CD4-positive, alpha-beta T cell (primary cell): Measurements from ENCODE around the gene ZNF365. TPM values are rescaled to one million over a fixed set of nuclear protein-coding genes. Genes with fewer than 3 reads are reported as not detected.

Experiments used
- ATAC-seq: fragments of 200-7000 bp; cut with Tn5 transposase; one replicate; pipeline ENCODE4 v1.10.0; 2022; ENCODE audit warnings: mild to moderate bottlenecking; ENCODE audit not compliant: poor library complexity
- CTCF ChIA-PET: fragments of 350-600 bp; sonication (Branson Sonifier 250); formaldehyde crosslinking; loops from one replicate; lab custom pipeline; 2021; ENCODE audit warnings: antibody characterized with exemption, inconsistent platforms; lab: Charles Lee
- POLR2A ChIA-PET: fragments of 350-600 bp; sonication (Branson Sonifier 250); formaldehyde crosslinking; loops from one replicate; lab custom pipeline; 2021; ENCODE audit warnings: antibody characterized with exemption, inconsistent platforms; lab: Charles Lee
- DNase-seq, 14 experiments: peaks; one replicate each; pipeline ENCODE4 v3.0.0-alpha.2; 2013 to 2020; ENCODE audit warnings: mixed read lengths in 2 of 14
- H3K27ac ChIP-seq, 2 donors: one replicate each; pipeline versions ENCODE4 v1.5.1 to v1.7.0; 2013; ENCODE audit warnings: low read length in 2 of 2, low read depth in 1 of 2, mild to moderate bottlenecking in 1 of 2
- H3K27me3 ChIP-seq, 2 experiments: 1 replicate in 1 of 2; 2 replicates in 1 of 2; pipeline versions ENCODE4 v1.6.1 to v1.7.0; 2013; ENCODE audit warnings: low read length in 2 of 2, control low read depth in 1 of 2, mild to moderate bottlenecking in 1 of 2, moderate library complexity in 1 of 2; ENCODE audit not compliant: insufficient read depth in 2 of 2, control insufficient read depth in 1 of 2
- H3K36me3 ChIP-seq: one replicate; pipeline ENCODE4 v1.6.1; 2013; ENCODE audit warnings: low read length, control low read depth; ENCODE audit not compliant: insufficient read depth
- H3K4me1 ChIP-seq: one replicate; pipeline ENCODE4 v1.6.1; 2013; ENCODE audit warnings: low read length, control low read depth; ENCODE audit not compliant: insufficient read depth
- H3K4me3 ChIP-seq: one replicate; pipeline ENCODE4 v1.5.1; 2013; ENCODE audit warnings: mild to moderate bottlenecking, low read length, moderate library complexity
- H3K9me3 ChIP-seq, 2 experiments: 1 replicate in 1 of 2; 2 replicates in 1 of 2; pipeline versions ENCODE4 v1.6.1 to v1.7.0; 2013; ENCODE audit warnings: low read length in 2 of 2, mild to moderate bottlenecking in 2 of 2, control low read depth in 1 of 2, moderate library complexity in 1 of 2; ENCODE audit not compliant: control insufficient read depth in 1 of 2, insufficient read depth in 1 of 2
- H3K27ac Mint-ChIP-seq: one replicate; pipeline ENCODE4 v1.8.0; 2020; ENCODE audit warnings: mixed read lengths
- H3K27me3 Mint-ChIP-seq: one replicate; pipeline ENCODE4 v1.8.0; 2021; ENCODE audit warnings: mixed read lengths
- H3K36me3 Mint-ChIP-seq: one replicate; pipeline ENCODE4 v1.8.0; 2021; ENCODE audit warnings: low read depth, mixed read lengths
- H3K4me1 Mint-ChIP-seq: one replicate; pipeline ENCODE4 v1.8.0; 2021; ENCODE audit warnings: low read depth, mixed read lengths
- H3K4me3 Mint-ChIP-seq: one replicate; pipeline ENCODE4 v1.8.0; 2020; ENCODE audit warnings: mild to moderate bottlenecking, mixed read lengths
- H3K9me3 Mint-ChIP-seq: one replicate; pipeline ENCODE4 v1.8.0; 2020; ENCODE audit warnings: mixed read lengths
- intact Hi-C, 2 experiments: fragments of 100-400 bp; cut with DNase I in 1 of 2; cut with micrococcal nuclease in 1 of 2; formaldehyde crosslinking; loops; one replicate each; pipeline versions ENCODE4 v1.15.1 to v1.9.0; 2023 to 2025; cut with DNase I, micrococcal nuclease
- total RNA-seq, 174 experiments: library from RNA in 2 of 174; stranded (reverse) in 2 of 174; gene quantifications; one replicate each; pipeline ENCODE4 v1.2.3 and lab custom pipeline; 2021 to 2026
- TF ChIP-seq, protein P1 (sequence below): fragments of 200-600 bp; IDR thresholded peaks from one replicate; pipeline ENCODE4 v1.8.0; 2022; ENCODE audit warnings: antibody characterized with exemption, mild to moderate bottlenecking

Gene ZNF365
- total RNA-seq, 2 experiments from 2014 or later = 1.8 to 2.0 TPM

DNA sequence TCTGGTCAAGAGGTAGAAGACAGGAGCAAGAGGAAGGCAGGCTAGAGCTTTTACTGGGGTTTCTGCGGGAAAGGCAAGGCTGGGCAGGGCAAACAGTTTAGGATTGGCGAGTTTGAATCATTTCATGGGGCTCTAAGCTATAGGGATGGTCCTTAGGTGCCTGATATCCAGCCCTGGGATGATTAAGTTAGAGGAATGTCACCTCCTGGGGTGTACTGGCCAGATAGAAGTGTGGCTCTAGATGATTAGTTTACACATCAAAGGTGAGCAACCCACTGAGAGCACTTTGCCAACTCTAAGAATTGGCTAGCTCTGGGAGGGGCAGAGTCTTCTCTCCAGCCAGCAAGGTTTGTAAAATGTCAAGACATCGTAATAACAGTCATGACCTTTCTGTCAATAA, 52.4 kb downstream of the ZNF365 start:
- ChIA-PET POLR2A (no interaction called here), CTCF (no interaction called here)
- DNase-seq (no peak), ATAC-seq (no peak)
- no peak overlapping the region for H3K27ac ChIP-seq
- H3K4me1 Mint-ChIP-seq = no peaks in the 10 kb centered on the region
- no peaks in the 10 kb centered on the region for H3K27me3 ChIP-seq
- no peak overlapping the region for H3K4me3 Mint-ChIP-seq
- H3K9me3 ChIP-seq = no peaks in the 10 kb centered on the region
- no peaks in the 10 kb centered on the region for H3K4me1 ChIP-seq
- no peaks in the 10 kb centered on the region for H3K36me3 ChIP-seq
- TF ChIP-seq, protein P1, sequence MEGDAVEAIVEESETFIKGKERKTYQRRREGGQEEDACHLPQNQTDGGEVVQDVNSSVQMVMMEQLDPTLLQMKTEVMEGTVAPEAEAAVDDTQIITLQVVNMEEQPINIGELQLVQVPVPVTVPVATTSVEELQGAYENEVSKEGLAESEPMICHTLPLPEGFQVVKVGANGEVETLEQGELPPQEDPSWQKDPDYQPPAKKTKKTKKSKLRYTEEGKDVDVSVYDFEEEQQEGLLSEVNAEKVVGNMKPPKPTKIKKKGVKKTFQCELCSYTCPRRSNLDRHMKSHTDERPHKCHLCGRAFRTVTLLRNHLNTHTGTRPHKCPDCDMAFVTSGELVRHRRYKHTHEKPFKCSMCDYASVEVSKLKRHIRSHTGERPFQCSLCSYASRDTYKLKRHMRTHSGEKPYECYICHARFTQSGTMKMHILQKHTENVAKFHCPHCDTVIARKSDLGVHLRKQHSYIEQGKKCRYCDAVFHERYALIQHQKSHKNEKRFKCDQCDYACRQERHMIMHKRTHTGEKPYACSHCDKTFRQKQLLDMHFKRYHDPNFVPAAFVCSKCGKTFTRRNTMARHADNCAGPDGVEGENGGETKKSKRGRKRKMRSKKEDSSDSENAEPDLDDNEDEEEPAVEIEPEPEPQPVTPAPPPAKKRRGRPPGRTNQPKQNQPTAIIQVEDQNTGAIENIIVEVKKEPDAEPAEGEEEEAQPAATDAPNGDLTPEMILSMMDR = no peak
- H3K4me3 ChIP-seq = no peak overlapping the region
- no peaks in the 10 kb centered on the region for H3K36me3 Mint-ChIP-seq
- H3K27ac Mint-ChIP-seq = no peak overlapping the region
- intact Hi-C loops = loop anchor here in 1 of 2 experiments (5.0 kb wide), 1 partner anchor 159 kb away; the partner anchor contains the start of gene RTKN2
- H3K27me3 Mint-ChIP-seq = no peaks in the 10 kb centered on the region
- no peaks in the 10 kb centered on the region for H3K9me3 Mint-ChIP-seq

DNA sequence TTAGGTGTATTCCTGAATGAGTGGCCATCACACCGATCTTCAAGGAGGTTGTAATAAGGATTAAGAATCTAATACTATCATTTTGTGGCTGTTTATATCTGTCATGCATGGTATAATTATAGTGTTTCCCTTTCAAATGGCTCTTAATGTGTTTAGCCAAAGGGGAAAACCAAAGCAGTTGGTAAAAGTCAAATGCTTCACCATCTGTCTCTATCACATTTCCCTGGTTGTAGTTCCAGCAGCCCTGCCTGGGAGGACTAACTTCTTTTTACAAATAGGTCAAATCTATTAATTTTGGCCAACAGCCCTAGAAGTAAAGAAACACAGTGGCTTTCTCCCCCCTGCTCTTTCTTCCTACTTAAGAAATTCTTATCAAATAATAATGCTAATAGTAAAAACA, 56.7 kb downstream of the ZNF365 start:
- no peak overlapping the region for H3K27ac ChIP-seq
- no peaks in the 10 kb centered on the region for H3K4me1 ChIP-seq
- no peaks in the 10 kb centered on the region for H3K36me3 ChIP-seq
- no peaks in the 10 kb centered on the region for H3K9me3 Mint-ChIP-seq
- H3K27me3 ChIP-seq = no peaks in the 10 kb centered on the region
- H3K36me3 Mint-ChIP-seq = no peaks in the 10 kb centered on the region
- ChIA-PET POLR2A (no interaction called here), CTCF (no interaction called here)
- intact Hi-C loops = loop anchor here (10.0 kb wide), 2 partner anchors 396 to 1294 kb away; no protein-coding TSS in a partner anchor
- H3K4me3 ChIP-seq = no peak overlapping the region
- DNase-seq (no peak), ATAC-seq (no peak)
- H3K27me3 Mint-ChIP-seq = no peaks in the 10 kb centered on the region
- H3K4me3 Mint-ChIP-seq = no peak overlapping the region
- H3K27ac Mint-ChIP-seq = no peak overlapping the region
- H3K9me3 ChIP-seq = no peaks in the 10 kb centered on the region
- no peaks in the 10 kb centered on the region for H3K4me1 Mint-ChIP-seq
- TF ChIP-seq, protein P1 = no peak

DNA sequence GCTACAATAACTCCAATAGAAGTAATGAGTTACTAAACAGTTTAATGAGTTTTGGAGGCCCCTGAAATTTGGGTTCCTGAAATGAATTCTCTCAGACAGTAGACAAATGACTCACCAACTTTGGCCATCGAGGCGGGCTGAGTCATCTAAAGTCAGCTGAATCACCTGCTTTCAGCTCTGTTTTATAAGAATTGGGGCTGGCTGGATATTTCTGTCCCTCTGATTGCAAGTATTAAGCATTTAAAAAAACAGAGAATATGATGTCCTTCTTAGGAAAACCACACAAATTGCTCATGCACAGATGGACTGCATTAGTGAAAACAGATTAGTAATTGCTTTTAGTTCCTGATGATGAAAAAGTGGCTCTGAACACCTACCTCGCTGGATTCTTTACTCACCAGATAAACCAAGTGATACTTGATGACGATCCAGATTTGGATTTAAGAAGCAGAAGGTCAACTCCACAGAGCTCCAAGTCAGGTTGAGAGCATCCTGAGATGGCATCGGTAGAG, 59.1 kb downstream of the ZNF365 start:
- no peaks in the 10 kb centered on the region for H3K9me3 Mint-ChIP-seq
- CTCF ChIA-PET = no interaction called here
- no peak overlapping the region for H3K27ac ChIP-seq
- ATAC-seq (no peak), DNase-seq (peak in 9 of 14 experiments; percentile 0 to 60 (median 6))
- TF ChIP-seq, protein P1 = no peak
- H3K4me3 ChIP-seq = no peak overlapping the region
- H3K36me3 ChIP-seq = no peaks in the 10 kb centered on the region
- H3K27me3 Mint-ChIP-seq = peaks cover 6% of the 10 kb centered on the region
- H3K27me3 ChIP-seq = no peaks in the 10 kb centered on the region
- no peak overlapping the region for H3K4me3 Mint-ChIP-seq
- POLR2A ChIA-PET = no interaction called here
- intact Hi-C loops = loop anchor here (10.0 kb wide), 2 partner anchors 398 to 1292 kb away; no protein-coding TSS in a partner anchor
- no peak overlapping the region for H3K27ac Mint-ChIP-seq
- H3K4me1 ChIP-seq = no peaks in the 10 kb centered on the region
- no peaks in the 10 kb centered on the region for H3K4me1 Mint-ChIP-seq
- H3K36me3 Mint-ChIP-seq = no peaks in the 10 kb centered on the region
- H3K9me3 ChIP-seq = no peaks in the 10 kb centered on the region
